ENCODE results near the gene CDH4.

CDH4 gene

GRCh38 chr20:61731363-61732181, 479.5 kb downstream of the CDH4 start:
- DNase-seq, result peak; percentile 37

GRCh38 chr20:61732511-61733210, 480.6 kb downstream of the CDH4 start:
- DNase-seq, result no peak

GRCh38 chr20:61733216-61733615, 481.2 kb downstream of the CDH4 start:
- DNase-seq, result no peak

GRCh38 chr20:61733891-61734732, 482.1 kb downstream of the CDH4 start:
- no peak for DNase-seq

GRCh38 chr20:61734733-61735502, 482.9 kb downstream of the CDH4 start:
- DNase-seq, result no peak

- DNase-seq, result no peak
Measured at GRCh38 chr20:61735503-61735785, 483.4 kb downstream of the CDH4 start.

GRCh38 chr20:61736001-61736635, 484.1 kb downstream of the CDH4 start:
- DNase-seq, result no peak

GRCh38 chr20:61736751-61737310, 484.8 kb downstream of the CDH4 start:
- DNase-seq, result no peak

- no peak for DNase-seq
Measured at GRCh38 chr20:61737346-61737745, 485.3 kb downstream of the CDH4 start.

- DNase-seq, result no peak
Measured at GRCh38 chr20:61737812-61738443, 485.9 kb downstream of the CDH4 start.

- no peak for DNase-seq
Measured at GRCh38 chr20:61738601-61739069, 486.6 kb downstream of the CDH4 start.

GRCh38 chr20:61739086-61739831, 487.2 kb downstream of the CDH4 start:
- DNase-seq, result no peak

- no peak for DNase-seq
Measured at GRCh38 chr20:61739832-61740118, 487.7 kb downstream of the CDH4 start.

GRCh38 chr20:61742097-61742825, 490.2 kb downstream of the CDH4 start:
- peak; percentile 39 for DNase-seq

- no peak for DNase-seq
Measured at GRCh38 chr20:61743606-61744005, 491.5 kb downstream of the CDH4 start.

- no peak for DNase-seq
Measured at GRCh38 chr20:61744691-61745396, 492.8 kb downstream of the CDH4 start.

- no peak for DNase-seq
Measured at GRCh38 chr20:61745397-61746146, 493.5 kb downstream of the CDH4 start.

- DNase-seq, result no peak
Measured at GRCh38 chr20:61746147-61746646, 494.1 kb downstream of the CDH4 start.

Measured in RPMI8226 (cell line).